ENCODE measurements around the gene GREB1L. TPM values are rescaled to one million over a fixed set of nuclear protein-coding genes. Genes with fewer than 3 reads are reported as not detected.

Gene GREB1L
- total and polyA plus RNA-seq, 2 donors (not counting 3 experiments of a cell fraction or from before 2014, with no cell fraction given) = 0.22 to 0.41 TPM

- Histone ChIP-seq H3K9me1 (replicated peaks; ENCODE audit: control insufficient read depth, extremely low read depth, insufficient read depth, low read length) (no peaks in the 10 kb centered on the region), H3K79me2 (ENCODE audit: control insufficient read depth, insufficient read depth, low read length) (no peaks in the 10 kb centered on the region), H3K27me3 (ENCODE audit: control insufficient read depth in 2 of 2, insufficient read depth in 2 of 2, low read length in 2 of 2) (peaks cover 0 to 2% of the 10 kb centered on the region in 2 experiments), H3K36me3 (ENCODE audit: control insufficient read depth in 2 of 2, extremely low read depth in 1 of 2, insufficient read depth in 2 of 2, low read length in 2 of 2) (no peaks in the 10 kb centered on the region), H3K4me1 (ENCODE audit: control insufficient read depth, extremely low read depth, insufficient read depth, low read length) (peaks cover 16% of the 10 kb centered on the region), H3K4me3 (replicated peaks in 1 of 3; ENCODE audit: insufficient read depth in 1 of 3, low read depth in 1 of 3, low read length in 3 of 3) (no peak overlapping the region), H3K27ac (ENCODE audit: insufficient read depth, low read depth, low read length) (no peak overlapping the region), H2AFZ (ENCODE audit: low read depth, low read length) (no peak overlapping the region), H3K9me3 (replicated peaks; ENCODE audit: control insufficient read depth, insufficient read depth, low read length) (no peaks in the 10 kb centered on the region), H3K9ac (replicated peaks; ENCODE audit: extremely low read depth, insufficient read depth, low read length) (no peak overlapping the region), H3K4me2 (ENCODE audit: insufficient read depth, low read length) (no peak overlapping the region), H4K20me1 (replicated peaks; ENCODE audit: control insufficient read depth, extremely low read depth, insufficient read depth, low read length) (no peaks in the 10 kb centered on the region)
- dilution Hi-C loops (cut with MboI; ENCODE audit: extremely low pct_ligation_motif_present, low sequenced_read_pairs) = no loop called here
- FAIRE-seq (no peak), DNase-seq (ENCODE audit: low read depth, low spot score) (no peak)
- no TSS peak for BruUV-seq (replicated peaks)
- intact Hi-C loops (cut with micrococcal nuclease) = no loop called here
- ChIA-PET POLR2A (no interaction called here), CTCF (interaction anchor here (13.0 kb wide), 1 partner anchor 254 kb away, joined by 147 read pairs; no protein-coding TSS in a partner anchor)
- no peak for TF ChIP-seq MYC (IDR thresholded peaks at IDR 0.05; ENCODE audit: low read depth, low read length)
- TF ChIP-seq EZH2 (IDR thresholded peaks at IDR 0.05; ENCODE audit: borderline replicate concordance, low read depth, low read length, severe bottlenecking) = no peak
- TF ChIP-seq JUN (IDR thresholded peaks at IDR 0.05; ENCODE audit: borderline replicate concordance, insufficient read depth, insufficient read length, low read depth) = no peak
- TF ChIP-seq, protein P1, sequence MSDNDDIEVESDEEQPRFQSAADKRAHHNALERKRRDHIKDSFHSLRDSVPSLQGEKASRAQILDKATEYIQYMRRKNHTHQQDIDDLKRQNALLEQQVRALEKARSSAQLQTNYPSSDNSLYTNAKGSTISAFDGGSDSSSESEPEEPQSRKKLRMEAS (IDR thresholded peaks at IDR 0.05; ENCODE audit: insufficient read depth, insufficient read length) = no peak
- TF ChIP-seq GATA2 (IDR thresholded peaks at IDR 0.05; ENCODE audit: insufficient read depth, insufficient read length, low read depth, low read length) = no peak
- TF ChIP-seq CTCF (IDR thresholded peaks at IDR 0.05; ENCODE audit: extremely low read depth in 1 of 2, insufficient read depth in 1 of 2, low read depth in 1 of 2, low read length in 2 of 2) = no peak
- no peak for TF ChIP-seq POLR2A (IDR thresholded peaks at IDR 0.05; ENCODE audit: low read depth, low read length)
- TF ChIP-seq FOS (IDR thresholded peaks at IDR 0.05; ENCODE audit: borderline replicate concordance, insufficient read depth, low read length) = no peak
- no peak for TF ChIP-seq POLR2AphosphoS5 (IDR thresholded peaks at IDR 0.05; ENCODE audit: insufficient read depth, low read depth, low read length)
Observed at GRCh38 chr18:21448299-21448698, 206.3 kb downstream of the GREB1L start.
